Measurements from ENCODE around the gene PCDHB6.
"Not testable (repeated sequence)": the region's sequence is repeated elsewhere in the genome, so short reads cannot be mapped to it uniquely, and the experiment has no call there.

- not testable (repeated sequence) for TF ChIP-seq CTCF (IDR thresholded peaks at IDR 0.05); SIN3A (IDR thresholded peaks at IDR 0.05; ENCODE audit: borderline replicate concordance, insufficient read depth, low read depth, low read length)
- TF ChIP-seq, protein P1, sequence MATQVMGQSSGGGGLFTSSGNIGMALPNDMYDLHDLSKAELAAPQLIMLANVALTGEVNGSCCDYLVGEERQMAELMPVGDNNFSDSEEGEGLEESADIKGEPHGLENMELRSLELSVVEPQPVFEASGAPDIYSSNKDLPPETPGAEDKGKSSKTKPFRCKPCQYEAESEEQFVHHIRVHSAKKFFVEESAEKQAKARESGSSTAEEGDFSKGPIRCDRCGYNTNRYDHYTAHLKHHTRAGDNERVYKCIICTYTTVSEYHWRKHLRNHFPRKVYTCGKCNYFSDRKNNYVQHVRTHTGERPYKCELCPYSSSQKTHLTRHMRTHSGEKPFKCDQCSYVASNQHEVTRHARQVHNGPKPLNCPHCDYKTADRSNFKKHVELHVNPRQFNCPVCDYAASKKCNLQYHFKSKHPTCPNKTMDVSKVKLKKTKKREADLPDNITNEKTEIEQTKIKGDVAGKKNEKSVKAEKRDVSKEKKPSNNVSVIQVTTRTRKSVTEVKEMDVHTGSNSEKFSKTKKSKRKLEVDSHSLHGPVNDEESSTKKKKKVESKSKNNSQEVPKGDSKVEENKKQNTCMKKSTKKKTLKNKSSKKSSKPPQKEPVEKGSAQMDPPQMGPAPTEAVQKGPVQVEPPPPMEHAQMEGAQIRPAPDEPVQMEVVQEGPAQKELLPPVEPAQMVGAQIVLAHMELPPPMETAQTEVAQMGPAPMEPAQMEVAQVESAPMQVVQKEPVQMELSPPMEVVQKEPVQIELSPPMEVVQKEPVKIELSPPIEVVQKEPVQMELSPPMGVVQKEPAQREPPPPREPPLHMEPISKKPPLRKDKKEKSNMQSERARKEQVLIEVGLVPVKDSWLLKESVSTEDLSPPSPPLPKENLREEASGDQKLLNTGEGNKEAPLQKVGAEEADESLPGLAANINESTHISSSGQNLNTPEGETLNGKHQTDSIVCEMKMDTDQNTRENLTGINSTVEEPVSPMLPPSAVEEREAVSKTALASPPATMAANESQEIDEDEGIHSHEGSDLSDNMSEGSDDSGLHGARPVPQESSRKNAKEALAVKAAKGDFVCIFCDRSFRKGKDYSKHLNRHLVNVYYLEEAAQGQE (IDR thresholded peaks at IDR 0.05; ENCODE audit: insufficient read depth in 1 of 2, low read depth in 2 of 2, low read length in 1 of 2) = not testable (repeated sequence)
Measured at GRCh38 chr5:141201126-141201525, 51.3 kb downstream of the PCDHB6 start.

Data from Panc1 (cell line).